GM21390 (cell line): ENCODE results near the gene CLEC18A.
"Not testable (repeated sequence)": the region's sequence is repeated elsewhere in the genome, so short reads cannot be mapped to it uniquely, and the experiment has no call there.

Experiments
- ATAC-seq: cut with Tn5 transposase; IDR thresholded peaks from one replicate; pipeline ENCODE4 v1.9.1; 2021; ENCODE audit not compliant: unreplicated experiment

The CLEC18A gene

GRCh38 chr16:69951017-69951671 is at the start of gene CLEC18A:
CLEC18A (plus strand) TSS chr16:69951334; CDS start chr16:69951367, 33 bp downstream.
- ATAC-seq = not testable (repeated sequence)

DNA sequence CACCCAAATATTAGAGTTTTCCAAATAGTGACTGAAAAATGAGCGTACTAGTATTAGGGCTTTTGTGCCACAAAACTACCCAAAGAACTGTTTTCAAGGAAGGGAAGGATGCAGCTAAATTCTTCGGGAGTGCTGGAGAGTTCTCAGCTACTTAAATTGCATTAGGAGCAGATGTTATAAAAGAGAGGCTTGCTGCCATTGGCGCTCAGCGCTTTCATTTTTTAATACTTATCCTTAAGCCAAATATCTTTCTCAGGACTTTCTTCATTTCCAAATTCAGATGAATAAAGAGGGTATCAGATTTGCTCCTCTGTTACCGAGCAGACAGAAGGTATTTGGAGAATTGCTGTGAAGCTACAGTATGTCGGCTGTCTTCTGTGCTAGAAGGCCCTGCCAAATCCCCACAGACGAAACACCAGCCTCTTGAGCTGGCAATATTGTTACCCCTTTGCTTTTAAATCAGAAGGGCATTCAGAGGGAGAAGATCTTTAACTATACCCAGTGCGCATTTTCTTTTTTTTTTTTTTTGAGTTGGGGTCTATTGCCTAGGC is 47.2 kb upstream of the CLEC18A start:
- no peak for ATAC-seq

- ATAC-seq = no peak
Observed at GRCh38 chr16:69904495-69905170, 46.5 kb upstream of the CLEC18A start.

DNA sequence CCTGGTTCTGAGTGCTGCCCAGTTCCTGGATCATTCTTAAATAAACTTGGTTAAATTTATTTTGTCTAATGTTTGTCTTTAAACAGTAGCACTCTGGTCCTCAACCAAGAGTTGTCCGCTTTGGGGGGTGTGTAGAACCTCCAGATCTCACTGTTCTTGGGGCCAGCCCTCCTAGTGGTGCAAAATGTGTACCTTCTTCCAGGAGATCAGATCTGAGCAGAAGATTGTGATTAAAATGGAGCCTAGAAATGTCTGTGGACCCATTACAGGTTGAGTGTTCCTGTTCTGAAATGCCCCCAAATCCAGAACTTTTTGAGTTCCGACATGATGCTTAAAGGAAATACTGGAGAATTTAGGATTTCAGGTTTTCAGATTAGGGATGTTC is 46.0 kb upstream of the CLEC18A start:
- ATAC-seq = no peak

GRCh38 chr16:69906838-69907401 is 44.2 kb upstream of the CLEC18A start:
- no peak for ATAC-seq

GRCh38 chr16:69909043-69909442 is 42.1 kb upstream of the CLEC18A start:
- ATAC-seq = no peak

- no peak for ATAC-seq
Observed at GRCh38 chr16:69909760-69910159, 41.4 kb upstream of the CLEC18A start.

GRCh38 chr16:69910964-69911363 is 40.2 kb upstream of the CLEC18A start:
- no peak for ATAC-seq

- ATAC-seq = no peak
Observed at GRCh38 chr16:69916462-69916861, 34.7 kb upstream of the CLEC18A start.

DNA sequence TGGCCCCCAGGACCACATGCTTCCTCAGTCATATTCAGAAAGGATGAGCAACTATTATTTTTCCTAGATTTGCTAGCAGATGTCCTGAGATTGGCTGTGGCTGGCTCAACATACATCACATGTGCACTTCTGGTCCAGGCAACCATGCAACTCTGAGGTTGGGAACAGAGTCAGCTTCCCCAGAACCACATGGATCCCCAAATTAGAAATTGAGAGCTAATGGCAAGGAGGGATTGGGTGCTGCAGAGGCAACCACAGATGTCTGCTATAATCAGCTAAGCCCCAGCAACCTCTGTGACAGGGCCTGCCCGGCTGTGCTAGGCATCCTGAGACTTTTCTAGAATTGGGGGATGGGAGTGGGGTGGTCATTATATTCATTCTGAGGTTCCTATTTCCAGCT is 33.8 kb upstream of the CLEC18A start:
- ATAC-seq = no peak

DNA sequence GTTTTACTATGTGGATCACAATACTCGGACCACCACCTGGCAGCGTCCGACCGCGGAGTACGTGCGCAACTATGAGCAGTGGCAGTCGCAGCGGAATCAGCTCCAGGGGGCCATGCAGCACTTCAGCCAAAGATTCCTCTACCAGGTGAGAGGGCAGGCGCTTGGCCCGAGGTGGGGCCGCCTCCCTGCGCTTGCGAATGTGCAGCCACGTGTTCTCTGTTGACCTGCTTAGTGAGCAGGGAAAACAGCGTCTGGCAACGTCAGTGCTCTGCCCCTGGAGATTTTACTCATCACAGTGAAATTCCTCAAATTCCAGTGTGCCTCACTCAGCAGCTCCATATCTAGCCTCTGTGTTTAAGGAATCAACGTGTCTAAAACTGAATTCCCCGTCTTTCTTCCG is 33.4 kb upstream of the CLEC18A start:
- no peak for ATAC-seq

GRCh38 chr16:69918241-69918640 is 32.9 kb upstream of the CLEC18A start:
- no peak for ATAC-seq

DNA sequence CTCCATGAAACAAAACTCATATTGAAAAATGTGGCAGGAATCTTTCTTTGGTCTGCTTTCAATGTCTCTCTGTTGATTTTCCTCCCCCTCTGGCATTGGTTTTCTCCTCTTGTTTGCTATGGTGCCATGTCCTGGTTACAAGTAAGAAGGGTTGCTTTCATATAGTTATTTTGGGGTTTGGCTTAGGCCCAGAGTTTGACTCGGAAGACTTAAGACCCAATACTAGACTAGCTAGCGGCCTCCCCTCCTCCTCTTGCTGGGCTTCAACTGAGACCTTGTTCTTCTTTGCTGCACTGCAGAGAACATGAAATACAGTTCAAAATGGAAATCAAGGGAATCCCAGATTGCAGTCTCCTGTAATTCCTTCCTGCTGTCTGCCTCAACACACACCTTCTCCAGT is 30.0 kb upstream of the CLEC18A start:
- ATAC-seq = no peak

DNA sequence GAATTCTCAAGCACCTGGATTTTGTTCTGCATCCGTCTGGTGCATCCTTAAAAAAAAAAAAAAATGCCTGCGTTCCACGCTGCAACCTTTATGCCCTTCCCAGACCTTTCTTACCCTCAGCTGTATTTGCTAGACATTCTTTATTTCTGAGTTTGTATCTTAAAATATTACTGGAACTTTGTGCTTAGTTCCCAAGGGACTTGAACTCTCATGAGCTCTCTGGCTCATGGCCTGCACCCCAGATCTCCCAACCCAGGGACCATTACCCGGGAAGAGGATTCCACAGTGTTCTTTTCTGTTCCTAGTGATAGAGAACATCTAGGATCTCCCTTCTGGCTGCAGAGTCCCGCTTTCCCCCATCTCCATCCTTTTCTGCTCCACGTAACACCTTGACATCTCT is 28.9 kb upstream of the CLEC18A start:
- no peak for ATAC-seq

- no peak for ATAC-seq
Observed at GRCh38 chr16:69924041-69924775, 26.9 kb upstream of the CLEC18A start.

GRCh38 chr16:69924777-69925191 is 26.4 kb upstream of the CLEC18A start:
- ATAC-seq = no peak

DNA sequence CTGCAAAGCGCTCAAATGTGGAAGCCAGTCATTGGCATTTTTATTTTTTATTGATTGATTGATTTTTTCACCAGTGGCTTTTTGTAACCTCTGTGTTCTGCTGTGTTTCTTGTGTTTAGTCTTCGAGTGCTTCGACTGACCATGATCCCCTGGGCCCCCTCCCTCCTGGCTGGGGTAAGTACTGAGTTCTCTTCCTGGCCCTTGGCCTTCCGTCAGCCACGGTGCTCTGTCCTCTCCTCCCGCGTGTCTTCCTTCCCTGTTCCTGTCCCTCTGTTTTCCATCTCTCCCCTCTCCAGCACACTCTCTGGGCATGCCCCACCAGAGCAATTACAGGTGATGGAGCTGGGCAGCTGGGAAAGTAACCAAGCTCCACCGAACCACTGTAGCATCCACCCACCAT is 25.8 kb upstream of the CLEC18A start:
- ATAC-seq = no peak

- ATAC-seq = no peak
Observed at GRCh38 chr16:69926241-69926640, 24.9 kb upstream of the CLEC18A start.

- no peak for ATAC-seq
Observed at GRCh38 chr16:69927056-69927757, 23.9 kb upstream of the CLEC18A start.

DNA sequence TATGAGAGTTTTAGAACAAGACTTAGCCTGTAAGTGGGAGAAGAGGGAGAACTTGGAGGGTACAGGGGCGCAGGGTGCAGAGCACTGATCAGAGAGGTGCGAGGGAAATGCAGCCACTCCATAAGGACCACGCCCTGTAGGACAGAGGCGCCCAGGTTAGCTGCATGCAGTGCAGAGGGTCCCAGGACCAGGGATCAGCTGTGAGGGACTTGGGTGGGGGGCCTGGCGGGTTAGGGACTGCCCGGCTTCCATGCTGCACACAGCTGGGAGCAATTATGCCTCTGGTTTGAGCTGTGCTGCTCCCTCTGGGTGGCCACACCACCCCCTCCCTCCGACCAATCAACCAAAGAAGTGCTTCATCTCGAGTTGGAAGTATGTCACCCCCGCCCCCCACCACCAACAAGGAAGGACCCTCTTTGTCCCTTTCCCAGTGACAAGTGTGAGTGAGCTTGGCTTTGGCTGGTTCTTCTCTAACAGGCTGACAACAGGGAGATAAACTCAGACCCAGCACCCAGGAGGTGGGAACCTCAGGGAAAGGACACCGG is 22.2 kb upstream of the CLEC18A start:
- no peak for ATAC-seq

DNA sequence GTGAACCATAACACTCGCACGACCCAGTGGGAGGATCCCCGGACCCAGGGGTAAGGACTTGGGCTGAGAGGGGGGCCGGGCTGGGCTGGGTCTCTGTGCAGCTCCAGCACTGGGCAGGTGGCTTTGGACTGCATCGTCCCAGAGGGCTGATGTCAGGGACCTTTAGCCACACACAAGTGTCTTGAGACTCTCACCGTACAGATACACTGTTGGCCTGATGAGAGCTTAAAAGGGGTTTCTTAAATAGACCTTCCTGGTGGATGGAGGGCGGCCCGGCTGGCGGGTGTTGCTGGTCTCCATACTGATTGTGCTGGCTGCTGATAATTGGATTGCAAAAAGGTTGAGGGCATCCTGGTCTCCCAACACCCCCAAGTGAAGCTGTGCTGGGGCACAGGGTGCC is 21.7 kb upstream of the CLEC18A start:
- ATAC-seq = no peak
